GM12878 (cell line): ENCODE measurements around the gene KIF21B. TPM values are rescaled to one million over a fixed set of nuclear protein-coding genes. Genes with fewer than 3 reads are reported as not detected.

ENCODE experiments used
- ATAC-seq: fragments of 200-7000 bp; cut with Tn5 transposase; 3 replicates; pipeline ENCODE4 v1.9.1; 2020; ENCODE audit warnings: mild to moderate bottlenecking, moderate library complexity
- BruUV-seq: library from RNA; stranded (reverse); fragments of 400-500 nt; replicated peaks from 2 replicates; lab custom pipeline; 2021; lab: Mats Ljungman, UMichigan
- CTCF ChIA-PET: fragments of 300-600 bp; sonication (Branson Sonifier 250); formaldehyde crosslinking; extraction: SDS; loops from one replicate; lab custom pipeline; 2021; ENCODE audit warnings: inconsistent platforms; lab: Yijun Ruan, JAX
- POLR2A ChIA-PET: fragments of 350-600 bp; formaldehyde crosslinking; extraction: SDS; loops from one replicate; lab custom pipeline; 2021; ENCODE audit warnings: inconsistent platforms; lab: Charles Lee
- RAD21 ChIA-PET: fragments of 300-600 bp; sonication (Branson Sonifier 250); formaldehyde crosslinking; loops from one replicate; lab custom pipeline; 2023; ENCODE audit warnings: antibody characterized with exemption; ENCODE audit not compliant: unreplicated experiment; lab: Charles Lee
- SMC1A ChIA-PET: fragments of 300-600 bp; sonication (Branson Sonifier 250); formaldehyde crosslinking; loops from one replicate; lab custom pipeline; 2023; ENCODE audit not compliant: unreplicated experiment, uncharacterized antibody; lab: Charles Lee
- DNase-seq: peaks from one replicate; pipeline ENCODE4 v3.0.0-alpha.2; 2011; ENCODE audit warnings: low read depth, low spot score
- FAIRE-seq: peaks from 3 replicates; lab custom pipeline; 2011; peaks lifted over from hg19 to GRCh38; lab: Jason Lieb, UNC
- H2AFZ ChIP-seq: 2 replicates; pipeline ENCODE4 v1.6.0; 2011; ENCODE audit warnings: low read depth, low read length, control low read depth; ENCODE audit not compliant: control insufficient read depth
- H3K27ac ChIP-seq: 2 replicates; pipeline ENCODE4 v1.5.1; 2011; ENCODE audit warnings: control low read depth; ENCODE audit not compliant: control insufficient read depth, insufficient read depth
- H3K27me3 ChIP-seq, 2 experiments: replicated peaks in 1 of 2; 2 replicates each; pipeline versions ENCODE4 v1.6.0 to v1.6.1; 2011; ENCODE audit warnings: low read length in 1 of 2; ENCODE audit not compliant: control insufficient read depth in 2 of 2, insufficient read depth in 2 of 2
- H3K36me3 ChIP-seq, 2 experiments: 2 replicates each; pipeline ENCODE4 v1.5.1; 2011; ENCODE audit warnings: low read length in 1 of 2; ENCODE audit not compliant: control insufficient read depth in 2 of 2, insufficient read depth in 2 of 2
- H3K4me1 ChIP-seq: 2 replicates; pipeline ENCODE4 v1.6.1; 2011; ENCODE audit warnings: mild to moderate bottlenecking, low read length, moderate library complexity, mixed read lengths; ENCODE audit not compliant: control insufficient read depth, insufficient read depth
- H3K4me2 ChIP-seq: 2 replicates; pipeline ENCODE4 v1.6.0; 2011; ENCODE audit warnings: control low read depth; ENCODE audit not compliant: control insufficient read depth, insufficient read depth
- H3K4me3 ChIP-seq: fragments of 200-600 bp; sonication (generic); 2 replicates; pipeline ENCODE4 v1.5.1; 2016
- H3K79me2 ChIP-seq: 2 replicates; pipeline ENCODE4 v1.6.0; 2011; ENCODE audit warnings: low read length; ENCODE audit not compliant: control insufficient read depth, insufficient read depth
- H3K9ac ChIP-seq: 2 replicates; pipeline ENCODE4 v1.8.0; 2011; ENCODE audit warnings: low read length, control low read depth, mixed read lengths; ENCODE audit not compliant: control insufficient read depth, insufficient read depth
- H3K9me3 ChIP-seq: replicated peaks from 3 replicates; pipeline ENCODE4 v1.5.1; 2011; ENCODE audit warnings: mild to moderate bottlenecking, low read length; ENCODE audit not compliant: control insufficient read depth, insufficient read depth
- H4K20me1 ChIP-seq: 2 replicates; pipeline ENCODE4 v1.6.0; 2011; ENCODE audit not compliant: control insufficient read depth, insufficient read depth
- BACH1 ChIP-seq: fragments of 450-650 bp; IDR thresholded peaks from 2 replicates; pipeline ENCODE4 v1.6.1; 2017; ENCODE audit warnings: mild to moderate bottlenecking, borderline replicate concordance
- BCLAF1 ChIP-seq: fragments of 450-650 bp; IDR thresholded peaks from 2 replicates; pipeline ENCODE4 v1.6.1; 2017; ENCODE audit warnings: antibody characterized with exemption, mild to moderate bottlenecking, moderate library complexity
- CBFB ChIP-seq: IDR thresholded peaks from 2 replicates; pipeline ENCODE4 v1.6.1; 2016; ENCODE audit warnings: antibody characterized with exemption, low read depth
- CHD4 ChIP-seq: fragments of 200-600 bp; sonication (generic); IDR thresholded peaks from 2 replicates; pipeline ENCODE4 v1.6.1; 2016; ENCODE audit warnings: mild to moderate bottlenecking
- DPF2 ChIP-seq: fragments of 450-650 bp; IDR thresholded peaks from 2 replicates; pipeline ENCODE4 v1.6.1; 2017; ENCODE audit warnings: mild to moderate bottlenecking
- EP300 ChIP-seq, 2 experiments: fragments of 150-350 bp in 1 of 2; IDR thresholded peaks; 2 replicates each; pipeline ENCODE4 v1.6.1; 2011 to 2012; ENCODE audit warnings: low read depth in 2 of 2, low read length in 2 of 2, borderline replicate concordance in 1 of 2, improper control_type of control experiment in 1 of 2, inconsistent platforms in 1 of 2; ENCODE audit not compliant: control insufficient read depth in 1 of 2
- HCFC1 ChIP-seq: fragments of 150-350 bp; IDR thresholded peaks from 2 replicates; pipeline ENCODE4 v1.6.1; 2014; ENCODE audit warnings: low read length
- HDAC6 ChIP-seq: fragments of 200-600 bp; sonication (generic); IDR thresholded peaks from one replicate; pipeline ENCODE4 v1.8.0; 2017; ENCODE audit warnings: antibody characterized with exemption; ENCODE audit not compliant: unreplicated experiment
- IKZF2 ChIP-seq, 2 experiments: fragments of 450-650 bp; IDR thresholded peaks; 2 replicates each; pipeline ENCODE4 v1.6.1; 2017; ENCODE audit warnings: mild to moderate bottlenecking in 2 of 2, moderate library complexity in 2 of 2
- IRF4 ChIP-seq: IDR thresholded peaks from 2 replicates; pipeline ENCODE4 v1.6.1; 2011; ENCODE audit warnings: low read depth, low read length
- RAD21 ChIP-seq: IDR thresholded peaks from 2 replicates; pipeline ENCODE4 v1.6.1; 2011; ENCODE audit warnings: mild to moderate bottlenecking, low read depth, low read length, moderate library complexity; ENCODE audit not compliant: insufficient read depth
- SMAD5 ChIP-seq: IDR thresholded peaks from 2 replicates; pipeline ENCODE4 v1.6.1; 2016; ENCODE audit warnings: antibody characterized with exemption, low read depth
- TBL1XR1 ChIP-seq: IDR thresholded peaks from 2 replicates; pipeline ENCODE4 v1.6.1; 2012; ENCODE audit warnings: low read depth, low read length, improper control_type of control experiment
- ZBTB11 ChIP-seq: fragments of 450-650 bp; formaldehyde crosslinking; IDR thresholded peaks from 2 replicates; pipeline ENCODE4 v1.5.0; 2022; ENCODE audit warnings: mild to moderate bottlenecking, missing genetic modification characterization
- WGBS: methylation state at CpG from one replicate; pipeline ENCODE4 v1.1.6; 2016; ENCODE audit warnings: low lambda C conversion rate; ENCODE audit not compliant: insufficient replicate concordance, insufficient coverage; ENCODE audit errors: missing lambda C conversion rate; 5-methylcytosine and 5-hydroxymethylcytosine counted together
- in situ Hi-C: fragments of 300-500 bp; cut with MboI; formaldehyde crosslinking; loops from 9 replicates; pipeline ENCODE4 v1.14.3; 2018; ENCODE audit warnings: mixed read lengths
- intact Hi-C: fragments of 100-400 bp; cut with micrococcal nuclease; formaldehyde crosslinking; loops from one replicate; pipeline ENCODE4 v1.14.2; 2022; ENCODE audit not compliant: unreplicated experiment
- polyA plus RNA-seq, 11 experiments: library from polyadenylated mRNA; depleted of rRNA in 4 of 11; unstranded in 6 of 11; stranded (reverse) in 5 of 11; fragments of >200 nt; fragmentation: Nextera tagmentation in 4 of 11; fragmentation: Illumina TruSeq in 1 of 11; extraction: Ambion mirVana in 4 of 11; extraction: Trizol in 1 of 11; gene quantifications; 1 replicate in 1 of 11; 2 replicates in 10 of 11; pipeline versions ENCODE4 v1.2.1 to v1.2.3, GENCODE V29; 2011 to 2016; ENCODE audit warnings: inconsistent platforms in 2 of 11, missing spikeins in 2 of 11, low read depth in 1 of 11
- total RNA-seq, 4 experiments: library from RNA; depleted of rRNA in 3 of 4; stranded (reverse); fragments of >200 nt in 3 of 4; fragmentation: Illumina TruSeq in 1 of 4; extraction: Trizol in 1 of 4; gene quantifications; 2 replicates each; pipeline versions ENCODE4 v1.2.1 to v1.2.3, GENCODE V29; 2013 to 2021

KIF21B gene
- total and polyA plus RNA-seq, 10 of the 15 experiments (the other 5 are each of a cell fraction or from before 2014, with no cell fraction given): 2.3 to 47.7 (median 12.6) TPM

DNA sequence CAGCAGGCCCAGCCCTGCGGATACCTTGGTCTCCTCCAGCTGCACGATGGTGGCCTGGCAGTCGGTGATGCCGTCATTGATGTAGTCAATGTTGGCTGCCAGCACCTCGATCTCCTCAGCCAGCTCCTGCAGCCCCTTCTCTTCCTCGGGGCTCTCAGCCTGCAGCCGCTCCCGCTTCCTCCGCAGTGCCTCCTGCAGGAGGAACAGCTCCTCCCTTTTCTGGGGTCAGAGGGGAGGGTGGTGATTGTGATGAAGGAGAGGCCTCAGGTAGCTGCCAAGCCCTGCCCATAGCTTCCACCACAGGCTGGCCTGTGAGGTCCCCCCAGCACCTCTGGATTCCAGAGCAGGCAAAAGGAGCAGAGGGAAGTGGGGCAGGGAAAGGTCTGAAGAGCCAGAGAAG, 33.4 kb downstream of the KIF21B start:
- Histone ChIP-seq H3K79me2 (no peaks in the 10 kb centered on the region), H3K27ac (no peak overlapping the region), H3K9me3 (no peaks in the 10 kb centered on the region), H3K9ac (no peak overlapping the region), H3K4me3 (no peak overlapping the region), H2AFZ (no peak overlapping the region), H3K4me1 (no peaks in the 10 kb centered on the region), H4K20me1 (no peaks in the 10 kb centered on the region), H3K36me3 (peaks cover 14 to 48% of the 10 kb centered on the region in 2 experiments; a peak in 3 of 4 replicates), H3K4me2 (no peak overlapping the region), H3K27me3 (no peaks in the 10 kb centered on the region)
- BruUV-seq: no TSS peak
- in situ Hi-C loops (no loop called here), intact Hi-C loops (no loop called here)
- POLR2A ChIA-PET: no interaction called here
- DNase-seq: no peak
- ATAC-seq: no peak
- TF ChIP-seq CHD4 (no peak), DPF2 (no peak), ZBTB11 (no peak), BCLAF1 (no peak), IRF4 (no peak), RAD21 (no peak), SMAD5 (no peak), HCFC1 (no peak), BACH1 (no peak), HDAC6 (no peak), TBL1XR1 (no peak), EP300 (IDR thresholded peaks at IDR 0.05; ENCODE audit: borderline replicate concordance in 1 of 2, control insufficient read depth in 1 of 2, low read depth in 2 of 2, low read length in 2 of 2) (no peak), CBFB (no peak), IKZF2 (IDR thresholded peaks at IDR 0.05) (no peak)
- no peak for FAIRE-seq
- WGBS: 95% methylated on average over 9 of the region's 9 CpGs
- RAD21 ChIA-PET: interaction anchor here (1.6 kb wide), 1 partner anchor 10 kb away, joined by 5 read pairs; no protein-coding TSS in a partner anchor
- SMC1A ChIA-PET: interaction anchor here (1.3 kb wide), 1 partner anchor 37 kb away, joined by 3 read pairs; no protein-coding TSS in a partner anchor
- CTCF ChIA-PET: interaction anchor here (1.5 to 3.8 kb wide), 3 partner anchors 10 to 19 kb away, joined by 3 to 14 read pairs (median 11); no protein-coding TSS in a partner anchor
